ENCODE results near the gene ACOT7. TPM values are rescaled to one million over a fixed set of nuclear protein-coding genes. Genes with fewer than 3 reads are reported as not detected.

ACOT7 gene
- total RNA-seq, 1 experiment from 2014 or later: 151 TPM

- ATAC-seq (no peak), DNase-seq (ENCODE audit: low spot score) (no peak)
- H3K36me3 Mint-ChIP-seq: peaks cover 13% of the 10 kb centered on the region
- POLR2A ChIA-PET: no interaction called here
- CTCF ChIA-PET: interaction anchor here (1.3 kb wide), 1 partner anchor 86 kb away, joined by 3 read pairs; no protein-coding TSS in a partner anchor
- no peak overlapping the region; the same call in 1 of the 2 replicates for H3K27ac Mint-ChIP-seq
- H3K4me1 Mint-ChIP-seq: peaks cover 13% of the 10 kb centered on the region
- H3K27me3 Mint-ChIP-seq (ENCODE audit: low read depth): no peaks in the 10 kb centered on the region
- H3K9me3 Mint-ChIP-seq: no peaks in the 10 kb centered on the region
- H3K4me3 Mint-ChIP-seq: no peak overlapping the region
- no peak for TF ChIP-seq MLX (CRISPR knock-in tag; IDR thresholded peaks at IDR 0.05)
- TF ChIP-seq, protein P1, sequence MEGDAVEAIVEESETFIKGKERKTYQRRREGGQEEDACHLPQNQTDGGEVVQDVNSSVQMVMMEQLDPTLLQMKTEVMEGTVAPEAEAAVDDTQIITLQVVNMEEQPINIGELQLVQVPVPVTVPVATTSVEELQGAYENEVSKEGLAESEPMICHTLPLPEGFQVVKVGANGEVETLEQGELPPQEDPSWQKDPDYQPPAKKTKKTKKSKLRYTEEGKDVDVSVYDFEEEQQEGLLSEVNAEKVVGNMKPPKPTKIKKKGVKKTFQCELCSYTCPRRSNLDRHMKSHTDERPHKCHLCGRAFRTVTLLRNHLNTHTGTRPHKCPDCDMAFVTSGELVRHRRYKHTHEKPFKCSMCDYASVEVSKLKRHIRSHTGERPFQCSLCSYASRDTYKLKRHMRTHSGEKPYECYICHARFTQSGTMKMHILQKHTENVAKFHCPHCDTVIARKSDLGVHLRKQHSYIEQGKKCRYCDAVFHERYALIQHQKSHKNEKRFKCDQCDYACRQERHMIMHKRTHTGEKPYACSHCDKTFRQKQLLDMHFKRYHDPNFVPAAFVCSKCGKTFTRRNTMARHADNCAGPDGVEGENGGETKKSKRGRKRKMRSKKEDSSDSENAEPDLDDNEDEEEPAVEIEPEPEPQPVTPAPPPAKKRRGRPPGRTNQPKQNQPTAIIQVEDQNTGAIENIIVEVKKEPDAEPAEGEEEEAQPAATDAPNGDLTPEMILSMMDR (IDR thresholded peaks at IDR 0.05): no peak
- TF ChIP-seq ZNF396 (CRISPR knock-in tag; IDR thresholded peaks at IDR 0.05; ENCODE audit: borderline replicate concordance): no peak
- no peak for TF ChIP-seq ZNF512 (CRISPR knock-in tag; IDR thresholded peaks at IDR 0.05; ENCODE audit: borderline replicate concordance)
- TF ChIP-seq ESRRA (CRISPR knock-in tag; IDR thresholded peaks at IDR 0.05; ENCODE audit: borderline replicate concordance): no peak
- no peak for TF ChIP-seq PREB (CRISPR knock-in tag; IDR thresholded peaks at IDR 0.05; ENCODE audit: borderline replicate concordance)
- no peak for TF ChIP-seq FOXJ3 (CRISPR knock-in tag; IDR thresholded peaks at IDR 0.05; ENCODE audit: borderline replicate concordance)
- TF ChIP-seq GRHL2 (CRISPR knock-in tag; IDR thresholded peaks at IDR 0.05; ENCODE audit: insufficient replicate concordance, severe bottlenecking): no peak
- TF ChIP-seq ZNF425 (CRISPR knock-in tag; conservative IDR thresholded peaks at IDR 0.05): no peak
- TF ChIP-seq TCF7 (CRISPR knock-in tag; IDR thresholded peaks at IDR 0.05; ENCODE audit: low read depth): no peak
- TF ChIP-seq AR (CRISPR knock-in tag; IDR thresholded peaks at IDR 0.05): no peak
- no peak for TF ChIP-seq FOXP1 (CRISPR knock-in tag; IDR thresholded peaks at IDR 0.05; ENCODE audit: borderline replicate concordance)
- TF ChIP-seq TP53 (CRISPR knock-in tag; IDR thresholded peaks at IDR 0.05): no peak
- no peak for TF ChIP-seq RELA (CRISPR knock-in tag; IDR thresholded peaks at IDR 0.05; ENCODE audit: borderline replicate concordance)
- no peak for TF ChIP-seq MAX (CRISPR knock-in tag; IDR thresholded peaks at IDR 0.05)
- TF ChIP-seq CREM (CRISPR knock-in tag; IDR thresholded peaks at IDR 0.05): no peak
- TF ChIP-seq FOXP4 (CRISPR knock-in tag; IDR thresholded peaks at IDR 0.05): no peak
- TF ChIP-seq ZNF416 (CRISPR knock-in tag; IDR thresholded peaks at IDR 0.05): no peak
- TF ChIP-seq TEAD4 (CRISPR knock-in tag; IDR thresholded peaks at IDR 0.05): no peak
Measured at GRCh38 chr1:6331543-6332273, 61.9 kb downstream of the ACOT7 start.
